Bronchial epithelial cell (primary cell): Measurements from ENCODE around the gene RAI14. TPM values are rescaled to one million over a fixed set of nuclear protein-coding genes. Genes with fewer than 3 reads are reported as not detected.

Experiments used
- DNase-seq: peaks from one replicate; pipeline ENCODE4 v3.0.0-alpha.2; 2010; ENCODE audit warnings: low read depth
- FAIRE-seq: peaks from 2 replicates; lab custom pipeline; 2011; peaks lifted over from hg19 to GRCh38; lab: Jason Lieb, UNC
- H3K27me3 ChIP-seq: 2 replicates; pipeline ENCODE4 v1.5.1; 2011; ENCODE audit warnings: low read length; ENCODE audit not compliant: control insufficient read depth, insufficient read depth
- H3K36me3 ChIP-seq: 2 replicates; pipeline ENCODE4 v1.5.1; 2011; ENCODE audit warnings: low read length; ENCODE audit not compliant: control insufficient read depth, insufficient read depth
- H3K4me3 ChIP-seq: 2 replicates; pipeline ENCODE4 v1.5.1; 2011; ENCODE audit warnings: mild to moderate bottlenecking, low read depth, low read length, control low read depth
- total RNA-seq: library from RNA; depleted of rRNA; stranded (reverse); fragments of >200 nt; gene quantifications from 2 replicates; pipeline ENCODE4 v1.2.1, GENCODE V29; 2014
- TF ChIP-seq, protein P1 (sequence below): IDR thresholded peaks from 2 replicates; pipeline ENCODE4 v1.5.1; 2011; ENCODE audit warnings: mild to moderate bottlenecking, moderate library complexity, low read length, control low read depth, inconsistent platforms; ENCODE audit not compliant: insufficient read depth, severe bottlenecking

RAI14 gene
- total RNA-seq, 1 donor from 2014 or later = 60.0 TPM

DNA sequence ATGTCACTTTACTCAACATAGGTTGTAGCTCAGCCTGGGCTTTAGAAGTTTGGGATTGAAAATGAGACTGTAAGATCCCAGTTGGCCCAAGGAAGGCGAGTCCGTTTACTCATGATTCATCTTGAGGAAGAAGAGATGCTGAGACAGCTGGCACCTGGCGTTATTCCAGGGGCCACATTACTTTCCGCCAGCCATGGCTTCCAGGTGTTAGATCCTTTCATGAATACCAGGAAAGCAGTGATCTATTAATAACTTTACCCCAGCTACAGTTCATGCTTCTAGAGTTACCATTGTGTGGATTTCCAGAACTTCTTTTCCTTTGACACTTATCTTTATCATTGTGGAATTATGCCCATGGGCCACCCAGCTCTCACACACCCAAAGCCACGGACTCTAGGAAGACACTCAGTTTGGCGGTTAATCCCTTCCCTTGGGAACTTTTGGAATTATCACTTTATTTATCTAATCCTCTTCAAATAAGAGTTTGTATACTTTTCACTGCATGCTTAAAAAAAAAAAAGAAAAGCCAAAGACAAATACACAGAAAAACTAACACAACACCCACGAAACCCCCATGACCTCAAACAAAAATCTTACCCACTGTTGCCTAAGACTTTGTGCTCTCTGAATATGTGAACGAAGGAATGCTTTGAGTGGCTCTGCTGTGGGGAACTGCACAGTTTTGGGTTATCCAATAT lies 26.9 kb downstream of the RAI14 start:
- Histone ChIP-seq H3K4me3 (no peak overlapping the region), H3K27me3 (no peaks in the 10 kb centered on the region), H3K36me3 (peaks cover 5% of the 10 kb centered on the region)
- DNase-seq (peak; percentile 76), FAIRE-seq (no peak)
- TF ChIP-seq, protein P1, sequence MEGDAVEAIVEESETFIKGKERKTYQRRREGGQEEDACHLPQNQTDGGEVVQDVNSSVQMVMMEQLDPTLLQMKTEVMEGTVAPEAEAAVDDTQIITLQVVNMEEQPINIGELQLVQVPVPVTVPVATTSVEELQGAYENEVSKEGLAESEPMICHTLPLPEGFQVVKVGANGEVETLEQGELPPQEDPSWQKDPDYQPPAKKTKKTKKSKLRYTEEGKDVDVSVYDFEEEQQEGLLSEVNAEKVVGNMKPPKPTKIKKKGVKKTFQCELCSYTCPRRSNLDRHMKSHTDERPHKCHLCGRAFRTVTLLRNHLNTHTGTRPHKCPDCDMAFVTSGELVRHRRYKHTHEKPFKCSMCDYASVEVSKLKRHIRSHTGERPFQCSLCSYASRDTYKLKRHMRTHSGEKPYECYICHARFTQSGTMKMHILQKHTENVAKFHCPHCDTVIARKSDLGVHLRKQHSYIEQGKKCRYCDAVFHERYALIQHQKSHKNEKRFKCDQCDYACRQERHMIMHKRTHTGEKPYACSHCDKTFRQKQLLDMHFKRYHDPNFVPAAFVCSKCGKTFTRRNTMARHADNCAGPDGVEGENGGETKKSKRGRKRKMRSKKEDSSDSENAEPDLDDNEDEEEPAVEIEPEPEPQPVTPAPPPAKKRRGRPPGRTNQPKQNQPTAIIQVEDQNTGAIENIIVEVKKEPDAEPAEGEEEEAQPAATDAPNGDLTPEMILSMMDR = no peak

DNA sequence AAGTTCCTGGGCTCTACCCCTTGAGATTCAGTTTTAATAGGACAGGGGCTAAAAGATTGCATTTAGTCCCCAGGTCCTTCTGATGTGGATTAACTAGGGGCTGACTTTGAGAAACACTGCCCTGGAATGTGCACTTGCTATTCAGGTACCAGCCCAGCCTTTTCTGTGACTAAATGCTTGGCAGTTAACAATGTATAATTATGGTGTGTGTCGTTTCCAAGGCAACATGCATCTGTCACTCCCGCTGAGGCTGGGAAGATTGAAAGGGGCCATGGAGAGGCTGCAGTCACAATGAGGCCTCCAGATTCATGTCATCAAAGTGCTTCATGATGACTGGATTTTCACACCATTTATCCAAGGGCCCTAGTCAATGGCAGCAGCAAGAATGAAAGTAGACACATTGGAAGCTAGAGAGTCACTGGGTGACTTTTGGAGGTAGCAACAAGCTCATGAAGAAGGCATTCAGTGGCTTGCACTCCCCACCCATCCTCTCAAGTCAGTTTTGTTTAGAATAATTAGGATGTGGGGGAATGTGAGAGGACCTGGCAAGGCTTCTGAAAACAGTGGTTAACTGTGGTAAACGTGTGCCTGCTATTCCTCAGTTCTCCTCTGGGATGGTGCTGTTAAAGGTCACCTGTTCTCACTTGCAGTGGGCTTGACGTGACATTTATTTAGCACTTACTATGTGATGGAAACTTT lies 28.3 kb downstream of the RAI14 start:
- DNase-seq (peak; percentile 54), FAIRE-seq (no peak)
- Histone ChIP-seq H3K4me3 (no peak overlapping the region), H3K27me3 (no peaks in the 10 kb centered on the region), H3K36me3 (peaks cover 9% of the 10 kb centered on the region)
- TF ChIP-seq, protein P1 = peak; percentile 13

DNA sequence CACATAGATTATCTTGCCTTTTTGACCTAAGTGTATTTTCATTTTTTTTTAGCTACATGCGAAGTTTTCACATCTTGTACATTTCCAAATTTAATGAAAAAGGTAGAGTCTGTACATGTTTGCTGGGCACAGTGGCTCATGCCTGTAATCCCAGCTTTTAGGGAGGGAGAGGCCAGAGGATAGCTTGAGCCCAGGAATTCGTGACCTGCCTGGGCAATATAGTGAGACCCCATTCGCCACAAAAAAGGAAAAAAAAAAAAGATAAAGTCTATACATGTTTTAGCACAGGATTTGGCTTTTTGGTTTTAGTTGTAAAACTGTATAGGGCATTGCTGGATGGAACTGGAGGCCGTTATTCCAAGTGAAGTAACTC lies 28.8 kb downstream of the RAI14 start:
- H3K36me3 ChIP-seq = peaks cover 9% of the 10 kb centered on the region
- no peak for FAIRE-seq
- H3K4me3 ChIP-seq = no peak overlapping the region
- no peak for DNase-seq
- TF ChIP-seq, protein P1 = no peak
- no peaks in the 10 kb centered on the region for H3K27me3 ChIP-seq

DNA sequence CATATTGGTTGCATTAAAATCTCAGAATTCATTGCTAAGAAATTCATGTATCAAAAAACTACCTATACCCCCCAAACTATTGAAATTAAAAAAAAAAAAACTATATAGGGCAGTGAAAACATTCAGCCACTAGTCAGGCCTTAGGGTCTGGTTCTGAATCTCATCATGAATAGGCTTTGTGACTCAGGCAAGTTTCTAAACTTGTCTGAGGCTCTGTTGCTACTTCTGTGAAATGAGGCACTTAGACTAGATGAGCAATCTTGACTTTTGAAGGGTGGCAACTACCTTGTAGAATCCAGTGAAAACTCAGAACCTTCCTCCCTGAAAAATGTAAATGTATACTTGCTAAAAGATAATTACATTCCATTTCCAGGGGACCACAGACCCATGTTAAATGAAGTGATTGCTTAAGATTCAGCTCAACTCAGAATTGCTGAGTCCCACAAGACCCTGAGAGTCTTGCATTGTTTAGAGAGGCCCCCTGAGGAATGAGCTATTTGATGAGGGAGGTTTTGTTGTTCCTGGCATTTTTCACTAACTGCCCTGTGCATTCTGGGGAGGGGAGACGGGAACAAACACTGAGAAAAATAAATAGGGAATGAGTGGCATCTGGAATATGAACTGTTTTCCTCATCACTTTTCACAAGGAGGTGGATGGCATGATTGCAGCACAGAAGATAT lies 29.5 kb downstream of the RAI14 start:
- FAIRE-seq = no peak
- H3K27me3 ChIP-seq = no peaks in the 10 kb centered on the region

DNA sequence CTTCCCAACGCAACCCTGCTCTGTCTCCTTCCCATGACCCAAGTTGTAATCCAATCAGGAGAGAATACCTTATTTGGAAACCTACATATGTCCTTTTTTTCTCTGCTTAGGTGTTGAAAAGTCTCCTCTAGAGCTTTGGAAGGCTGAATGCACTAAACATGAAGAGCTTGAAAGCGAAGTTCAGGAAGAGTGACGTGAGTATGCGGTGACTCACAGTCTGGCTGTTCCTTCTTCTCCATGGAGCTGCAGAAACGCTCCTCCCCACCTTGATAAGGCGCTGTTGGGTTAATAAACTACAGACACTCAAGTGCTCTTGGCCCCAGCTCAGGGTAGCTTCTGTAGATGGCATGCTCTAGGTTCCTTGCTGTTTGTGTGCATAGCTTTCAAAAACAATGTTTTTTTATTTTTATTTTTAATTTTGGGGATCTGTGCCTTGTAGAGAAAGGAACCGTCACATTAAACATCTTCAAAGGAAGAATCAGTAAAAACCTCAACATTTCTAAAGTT lies 30.7 kb downstream of the RAI14 start:
- no peak for FAIRE-seq
- TF ChIP-seq, protein P1 = peak; percentile 5
- Histone ChIP-seq H3K27me3 (no peaks in the 10 kb centered on the region), H3K36me3 (peaks cover 11% of the 10 kb centered on the region), H3K4me3 (no peak overlapping the region)
- DNase-seq = peak; percentile 99

More for the DNA sequence above, 29.5 kb downstream of the RAI14 start:
- Histone ChIP-seq H3K36me3 (peaks cover 11% of the 10 kb centered on the region), H3K4me3 (no peak overlapping the region)
- DNase-seq = peak; percentile 89
- TF ChIP-seq, protein P1 = no peak
